Endodermal cell (in vitro differentiated cells): ENCODE results near the gene PARD3B. TPM values are rescaled to one million over a fixed set of nuclear protein-coding genes. Genes with fewer than 3 reads are reported as not detected.

Experiments used
- DNase-seq: peaks from one replicate; pipeline ENCODE4 v3.0.0-alpha.2; 2017
- H3K27ac ChIP-seq: 2 replicates; pipeline ENCODE4 v1.5.1; 2013; ENCODE audit warnings: mild to moderate bottlenecking, low read depth, low read length, moderate library complexity
- H3K27me3 ChIP-seq: 2 replicates; pipeline ENCODE4 v1.6.1; 2013; ENCODE audit warnings: mild to moderate bottlenecking, low read length, moderate library complexity; ENCODE audit not compliant: insufficient read depth, control insufficient read depth, poor library complexity, severe bottlenecking
- H3K36me3 ChIP-seq: 2 replicates; pipeline ENCODE4 v1.7.0; 2013; ENCODE audit warnings: mild to moderate bottlenecking, low read length, moderate library complexity; ENCODE audit not compliant: control insufficient read depth, insufficient read depth
- H3K4me1 ChIP-seq: one replicate; pipeline ENCODE4 v1.7.0; 2013; ENCODE audit warnings: low read length; ENCODE audit not compliant: control insufficient read depth, insufficient read depth
- H3K4me3 ChIP-seq: 2 replicates; pipeline ENCODE4 v1.5.1; 2013; ENCODE audit warnings: mild to moderate bottlenecking, low read length, moderate library complexity
- H3K9ac ChIP-seq: 2 replicates; pipeline ENCODE4 v1.6.1; 2013; ENCODE audit warnings: mild to moderate bottlenecking, low read length, moderate library complexity; ENCODE audit not compliant: poor library complexity, severe bottlenecking; ENCODE audit errors: extremely low read depth
- H3K9me3 ChIP-seq: 2 replicates; pipeline ENCODE4 v1.6.1; 2013; ENCODE audit warnings: mild to moderate bottlenecking, low read length, moderate library complexity; ENCODE audit not compliant: control insufficient read depth
- H3K27ac Mint-ChIP-seq: 2 replicates; pipeline ENCODE4 v1.8.0; 2020; ENCODE audit warnings: mixed read lengths
- H3K27me3 Mint-ChIP-seq: 2 replicates; pipeline ENCODE4 v1.8.0; 2021; ENCODE audit warnings: mild to moderate bottlenecking, mixed read lengths; ENCODE audit not compliant: insufficient read depth
- H3K36me3 Mint-ChIP-seq: 2 replicates; pipeline ENCODE4 v1.8.0; 2020; ENCODE audit warnings: low read depth, mixed read lengths
- H3K4me1 Mint-ChIP-seq: 2 replicates; pipeline ENCODE4 v1.8.0; 2020; ENCODE audit warnings: mixed read lengths
- H3K4me3 Mint-ChIP-seq: 2 replicates; pipeline ENCODE4 v1.8.0; 2020; ENCODE audit warnings: mild to moderate bottlenecking, moderate library complexity, mixed read lengths
- H3K9me3 Mint-ChIP-seq: 2 replicates; pipeline ENCODE4 v1.8.0; 2020; ENCODE audit warnings: mild to moderate bottlenecking, mixed read lengths
- WGBS, 2 experiments: methylation state at CpG; one replicate each; pipeline versions ENCODE4 v1.1.5 to v1.1.7; 2013; ENCODE audit warnings: missing lambda C conversion rate in 2 of 2, mixed read lengths in 1 of 2; ENCODE audit not compliant: insufficient coverage in 1 of 2, insufficient read length in 1 of 2; 5-methylcytosine and 5-hydroxymethylcytosine counted together
- total RNA-seq, 2 donors: library from RNA; stranded (reverse); fragmentation: NEBNext Ultra II Directional in 1 of 2; extraction: Animal tissue kit (Norgen Biotek cat#: 25700) in 1 of 2; gene quantifications; 2 replicates in 1 of 2; 3 replicates in 1 of 2; pipeline ENCODE4 v1.2.1, GENCODE V29; 2021
- TF ChIP-seq, protein P1 (sequence below): fragments of 200-600 bp; sonication (generic); conservative IDR thresholded peaks from 2 replicates; pipeline ENCODE4 v1.5.0; 2021; ENCODE audit warnings: antibody characterized with exemption, mild to moderate bottlenecking

Gene PARD3B
- total RNA-seq, 2 donors from 2014 or later, result 2.5 to 5.6 TPM

DNA sequence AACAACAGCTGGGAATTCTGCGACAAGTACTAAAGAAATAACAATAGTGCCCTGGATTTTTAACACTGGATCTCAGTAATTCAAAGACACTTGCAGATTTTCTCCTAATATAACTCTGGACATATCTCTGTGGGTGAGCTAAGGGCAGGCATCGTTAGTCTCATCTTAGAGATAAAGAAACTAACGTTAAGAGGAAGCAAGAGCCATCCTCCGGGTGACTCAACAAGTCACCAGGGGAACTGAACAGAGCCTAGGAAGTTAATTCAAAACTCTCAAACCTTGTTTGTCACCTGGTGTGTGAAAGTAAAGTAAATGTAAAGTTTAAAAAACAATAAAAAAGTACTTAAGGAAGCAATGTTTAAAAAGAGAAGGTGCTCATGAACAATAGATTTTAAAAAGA is 1095.4 kb downstream of the PARD3B start:
- Mint-ChIP-seq H3K9me3 (peaks cover 7% of the 10 kb centered on the region), H3K27ac (no peak overlapping the region), H3K36me3 (peaks cover 2% of the 10 kb centered on the region), H3K4me1 (peaks cover 36% of the 10 kb centered on the region), H3K27me3 (no peaks in the 10 kb centered on the region), H3K4me3 (no peak overlapping the region)
- 71 to 75% methylated on average over 4 of the region's 4 CpGs for WGBS, 2 experiments
- H3K36me3 ChIP-seq, result no peaks in the 10 kb centered on the region
- H3K4me3 ChIP-seq, result no peak overlapping the region
- H3K27ac ChIP-seq, result no peak overlapping the region
- TF ChIP-seq, protein P1, sequence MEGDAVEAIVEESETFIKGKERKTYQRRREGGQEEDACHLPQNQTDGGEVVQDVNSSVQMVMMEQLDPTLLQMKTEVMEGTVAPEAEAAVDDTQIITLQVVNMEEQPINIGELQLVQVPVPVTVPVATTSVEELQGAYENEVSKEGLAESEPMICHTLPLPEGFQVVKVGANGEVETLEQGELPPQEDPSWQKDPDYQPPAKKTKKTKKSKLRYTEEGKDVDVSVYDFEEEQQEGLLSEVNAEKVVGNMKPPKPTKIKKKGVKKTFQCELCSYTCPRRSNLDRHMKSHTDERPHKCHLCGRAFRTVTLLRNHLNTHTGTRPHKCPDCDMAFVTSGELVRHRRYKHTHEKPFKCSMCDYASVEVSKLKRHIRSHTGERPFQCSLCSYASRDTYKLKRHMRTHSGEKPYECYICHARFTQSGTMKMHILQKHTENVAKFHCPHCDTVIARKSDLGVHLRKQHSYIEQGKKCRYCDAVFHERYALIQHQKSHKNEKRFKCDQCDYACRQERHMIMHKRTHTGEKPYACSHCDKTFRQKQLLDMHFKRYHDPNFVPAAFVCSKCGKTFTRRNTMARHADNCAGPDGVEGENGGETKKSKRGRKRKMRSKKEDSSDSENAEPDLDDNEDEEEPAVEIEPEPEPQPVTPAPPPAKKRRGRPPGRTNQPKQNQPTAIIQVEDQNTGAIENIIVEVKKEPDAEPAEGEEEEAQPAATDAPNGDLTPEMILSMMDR, result no peak
- peaks cover 5% of the 10 kb centered on the region for H3K9me3 ChIP-seq
- H3K9ac ChIP-seq, result no peak overlapping the region
- DNase-seq, result no peak
- peaks cover 8% of the 10 kb centered on the region for H3K4me1 ChIP-seq
- no peaks in the 10 kb centered on the region for H3K27me3 ChIP-seq

DNA sequence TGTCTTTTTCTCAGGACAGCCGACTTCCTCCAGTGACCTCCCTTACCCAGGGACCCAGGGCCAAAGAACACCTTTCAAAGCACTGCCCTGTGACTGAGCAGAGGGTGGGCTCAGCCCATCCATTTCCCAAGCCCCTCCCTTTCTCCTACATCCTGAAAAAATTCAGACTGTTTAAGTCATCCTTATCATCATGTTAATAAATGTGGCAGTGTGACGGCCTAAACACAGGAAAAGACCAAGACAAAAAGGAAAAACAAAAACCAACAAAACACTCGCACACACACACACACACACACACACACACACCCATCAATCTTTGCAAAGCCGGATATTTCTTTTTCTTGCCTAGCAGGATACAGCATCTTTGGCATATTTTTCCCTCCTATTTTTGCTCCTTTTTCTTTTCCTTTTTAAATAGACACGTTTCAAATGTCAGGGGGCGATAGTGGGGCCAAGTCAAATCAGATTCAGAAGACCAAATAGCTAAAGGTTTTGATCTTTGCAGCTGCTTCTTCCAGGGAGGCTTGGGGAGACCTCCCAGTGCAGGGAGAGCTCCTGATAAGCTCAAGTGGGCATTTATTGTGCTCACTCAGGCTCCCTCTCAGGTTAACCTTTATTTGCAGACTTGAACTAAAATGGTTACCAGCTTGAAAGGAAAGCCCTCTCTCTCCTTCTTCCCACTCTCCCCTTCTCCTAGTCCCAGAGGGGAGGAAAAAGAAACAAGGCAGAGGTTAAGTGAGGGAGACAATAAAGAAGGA is 1097.5 kb downstream of the PARD3B start:
- Mint-ChIP-seq H3K27ac (no peak overlapping the region), H3K4me1 (peaks cover 23% of the 10 kb centered on the region), H3K27me3 (no peaks in the 10 kb centered on the region), H3K36me3 (peaks cover 2% of the 10 kb centered on the region), H3K9me3 (peaks cover 7% of the 10 kb centered on the region), H3K4me3 (no peak overlapping the region)
- no peak overlapping the region for H3K27ac ChIP-seq
- no peak overlapping the region for H3K9ac ChIP-seq
- TF ChIP-seq, protein P1, result no peak
- 43 to 72% methylated on average over 2 to 6 of the region's 6 CpGs for WGBS, 2 experiments
- no peak for DNase-seq
- H3K36me3 ChIP-seq, result no peaks in the 10 kb centered on the region
- no peak overlapping the region for H3K4me3 ChIP-seq
- peaks cover 2% of the 10 kb centered on the region for H3K4me1 ChIP-seq
- H3K27me3 ChIP-seq, result no peaks in the 10 kb centered on the region
- peaks cover 5% of the 10 kb centered on the region for H3K9me3 ChIP-seq

DNA sequence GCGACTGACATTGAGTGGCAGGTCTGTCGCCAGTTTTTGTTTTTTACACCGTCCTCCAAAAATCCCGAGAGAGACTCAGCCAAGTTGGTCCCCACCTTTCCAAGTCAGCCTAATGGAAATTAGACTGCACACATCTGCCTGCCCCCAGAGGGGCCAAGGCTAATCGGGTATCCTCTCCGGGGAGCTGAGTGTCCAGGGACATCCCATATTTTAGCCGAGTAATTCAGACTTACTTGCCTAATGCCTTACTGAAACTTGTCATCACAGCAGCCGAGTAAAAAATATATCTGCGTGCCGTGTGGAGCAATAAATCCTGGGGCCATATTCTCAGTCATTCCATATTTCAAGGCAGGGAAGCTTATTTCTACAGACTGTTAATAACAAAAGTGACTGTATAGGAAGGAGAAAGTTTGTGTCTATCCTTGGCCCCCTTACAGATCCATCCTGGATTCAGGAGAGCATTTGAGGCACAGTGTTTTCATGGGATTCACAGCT is 1098.2 kb downstream of the PARD3B start:
- TF ChIP-seq, protein P1, result no peak
- Histone ChIP-seq H3K27me3 (no peaks in the 10 kb centered on the region), H3K9ac (no peak overlapping the region), H3K27ac (no peak overlapping the region), H3K4me1 (peaks cover 2% of the 10 kb centered on the region), H3K4me3 (no peak overlapping the region), H3K36me3 (no peaks in the 10 kb centered on the region), H3K9me3 (peaks cover 5% of the 10 kb centered on the region)
- 91 to 94% methylated on average over 8 to 10 of the region's 10 CpGs for WGBS, 2 experiments
- H3K36me3 Mint-ChIP-seq, result peaks cover 2% of the 10 kb centered on the region
- H3K4me3 Mint-ChIP-seq, result no peak overlapping the region
- H3K4me1 Mint-ChIP-seq, result peaks cover 20% of the 10 kb centered on the region
- H3K27ac Mint-ChIP-seq, result no peak overlapping the region
- DNase-seq, result no peak
- no peaks in the 10 kb centered on the region for H3K27me3 Mint-ChIP-seq
- H3K9me3 Mint-ChIP-seq, result peaks cover 7% of the 10 kb centered on the region
